Stimulated activated CD4-positive, alpha-beta T cell treated with anti-CD3 and anti-CD28 coated beads, Interleukin-12 subunit alpha, Interleukin-12 subunit beta, amount 100 ng/mL, for 4 hours (primary cell): ENCODE data around the gene GAGE10.
"Not testable (repeated sequence)": the region's sequence is repeated elsewhere in the genome, so short reads cannot be mapped to it uniquely, and the experiment has no call there.

ENCODE experiments used
- DNase-seq: peaks from one replicate; pipeline ENCODE4 v3.0.0-alpha.2; 2020

GAGE10 gene

DNA sequence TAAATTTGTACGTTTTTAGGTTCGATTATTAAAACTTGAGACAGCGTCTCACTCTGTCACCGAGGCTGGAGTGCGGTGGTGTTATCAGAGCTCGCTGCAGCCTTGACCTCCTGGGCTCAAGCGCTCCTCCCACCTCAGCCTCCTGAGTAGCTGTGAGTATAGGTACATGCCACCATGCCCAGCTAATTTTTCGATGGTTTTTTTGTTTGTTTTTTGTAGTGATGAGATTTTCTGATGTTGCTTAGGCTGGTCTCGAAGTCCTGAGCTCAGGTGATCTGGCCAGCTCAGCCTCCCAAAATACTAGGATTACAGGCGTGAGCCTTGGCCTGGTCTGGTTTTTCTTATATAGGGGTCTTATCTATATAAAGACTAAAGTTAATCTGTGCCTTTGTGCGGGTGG is 27.0 kb downstream of the GAGE10 start:
- DNase-seq = not testable (repeated sequence)

DNA sequence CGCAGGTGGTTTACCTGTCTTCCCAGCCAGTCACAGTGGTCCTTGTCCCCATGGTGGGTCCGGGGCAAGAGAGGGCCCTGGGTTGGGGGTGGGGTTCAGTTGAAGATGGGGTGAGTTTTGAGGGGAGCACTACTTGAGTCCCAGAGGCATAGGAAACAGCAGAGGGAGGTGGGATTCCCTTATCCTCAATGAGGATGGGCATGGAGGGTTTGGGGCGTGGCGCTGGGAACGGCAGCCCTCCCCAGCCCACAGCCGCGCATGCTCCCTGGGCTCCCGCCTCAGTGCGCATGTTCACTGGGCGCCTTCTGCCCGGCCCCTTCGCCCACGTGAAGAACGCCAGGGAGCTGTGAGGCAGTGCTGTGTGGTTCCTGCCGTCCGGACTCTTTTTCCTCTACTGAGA is 27.8 kb downstream of the GAGE10 start, which contains the start of gene GAGE13:
GAGE13 (plus strand) TSS at position 301 of the 400 bp plus-strand sequence. CDS start 1,156 bp downstream, outside the sequence.
- not testable (repeated sequence) for DNase-seq

DNA sequence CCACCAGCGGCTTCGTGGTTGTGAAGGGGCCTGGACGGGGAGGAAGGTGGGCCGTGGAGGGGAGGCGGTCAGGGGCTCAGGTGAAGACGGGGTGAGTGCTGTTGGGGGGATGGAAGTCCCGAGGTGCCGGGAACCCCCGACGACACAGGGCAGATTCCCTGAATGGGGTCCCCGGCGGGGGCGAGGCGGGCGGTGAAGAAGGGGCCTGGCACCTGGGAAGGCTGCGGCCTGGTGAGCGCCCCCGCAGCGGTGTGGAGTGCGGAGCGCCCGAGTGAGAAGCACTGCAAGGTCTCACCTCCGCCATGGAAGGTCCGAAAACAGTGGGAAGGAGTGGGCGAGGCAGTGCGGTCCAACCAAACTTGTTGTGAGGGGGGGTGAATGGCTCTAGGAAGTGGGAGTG is 28.4 kb downstream of the GAGE10 start:
- not testable (repeated sequence) for DNase-seq

DNA sequence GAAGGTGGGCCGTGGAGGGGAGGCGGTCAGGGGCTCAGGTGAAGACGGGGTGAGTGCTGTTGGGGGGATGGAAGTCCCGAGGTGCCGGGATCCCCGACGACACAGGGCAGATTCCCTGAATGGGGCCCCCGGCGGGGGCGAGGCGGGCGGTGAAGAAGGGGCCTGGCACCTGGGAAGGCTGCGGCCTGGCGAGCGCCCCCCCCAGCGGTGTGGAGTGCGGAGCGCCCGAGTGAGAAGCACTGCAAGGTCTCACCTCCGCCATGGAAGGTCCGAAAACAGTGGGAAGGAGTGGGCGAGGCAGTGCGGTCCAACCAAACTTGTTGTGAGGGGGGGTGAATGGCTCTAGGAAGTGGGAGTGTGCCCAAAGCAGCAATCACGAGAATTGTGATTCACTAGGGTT is 38.0 kb downstream of the GAGE10 start:
- not testable (repeated sequence) for DNase-seq

DNA sequence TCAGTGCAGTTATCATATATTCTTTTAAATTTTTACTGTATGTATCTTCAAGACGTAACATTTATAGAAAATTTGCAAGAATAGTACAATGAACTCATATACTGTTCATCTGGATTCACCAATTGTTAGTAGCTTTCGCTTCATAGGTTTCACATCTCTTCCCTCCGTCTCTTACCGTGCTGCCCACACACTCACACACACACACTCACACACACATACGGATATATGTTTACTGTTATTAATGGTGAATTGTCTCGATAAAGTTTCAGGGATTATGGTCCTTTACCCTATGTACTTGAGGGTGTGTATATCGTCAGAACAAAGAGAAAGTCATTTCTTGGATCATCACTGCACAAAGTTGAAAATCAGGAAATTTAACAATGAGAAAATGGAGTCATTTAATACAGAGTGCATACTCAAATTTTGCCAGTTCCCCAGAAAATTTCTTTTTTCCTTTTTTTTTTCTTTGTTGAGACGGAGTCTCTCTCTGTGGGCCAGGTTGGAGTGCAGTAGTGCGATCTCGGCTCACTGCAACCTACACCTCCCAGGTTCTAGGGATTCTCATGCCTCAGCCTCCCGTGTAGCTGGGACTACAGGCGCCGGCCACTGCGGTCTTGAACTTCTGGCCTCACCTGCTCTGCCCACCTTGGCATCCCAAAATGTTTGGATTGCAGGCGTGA is 41.2 kb downstream of the GAGE10 start:
- DNase-seq = not testable (repeated sequence)

DNA sequence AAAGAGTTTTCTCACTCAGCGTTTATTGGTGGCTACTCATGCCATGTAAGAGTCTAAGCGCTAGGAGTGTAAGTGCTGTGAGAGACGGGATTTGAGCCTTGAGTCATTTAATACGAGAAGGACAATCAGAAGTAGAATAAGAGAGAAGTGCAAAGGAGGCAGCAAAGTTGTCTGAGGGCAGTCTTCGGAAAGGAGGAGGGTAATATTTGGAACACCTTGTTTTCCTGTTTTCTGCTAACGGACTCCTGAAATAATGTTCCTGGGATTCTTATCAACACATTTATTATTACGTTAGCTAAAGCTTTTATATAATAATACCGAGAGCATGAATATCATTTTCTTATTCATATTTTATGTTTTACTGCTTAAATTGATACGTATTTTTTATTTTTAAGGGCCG is 42.0 kb downstream of the GAGE10 start:
- DNase-seq = not testable (repeated sequence)

DNA sequence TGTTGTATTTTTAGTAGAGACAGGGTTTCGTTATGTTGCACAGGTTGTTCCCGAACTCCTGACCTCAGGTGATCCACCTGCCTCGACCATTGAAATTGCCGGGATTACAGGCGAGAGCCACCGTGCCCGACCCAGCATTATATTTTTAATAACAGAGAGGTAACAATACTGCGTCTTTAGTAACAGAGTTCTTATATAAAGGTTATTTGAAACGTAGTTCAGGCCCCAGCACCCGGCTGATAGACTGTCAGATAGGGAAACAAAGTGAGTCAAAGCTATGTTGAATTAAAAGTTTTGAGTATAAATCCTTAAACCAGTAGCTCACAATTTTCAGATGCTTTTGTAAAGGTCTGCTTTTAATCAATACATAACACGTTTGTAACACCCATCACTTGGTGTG is 42.7 kb downstream of the GAGE10 start:
- not testable (repeated sequence) for DNase-seq
